GM12801 (cell line): ENCODE results near the gene TNFAIP3.

ENCODE experiments used
- CTCF ChIP-seq: IDR thresholded peaks from one replicate; pipeline ENCODE4 v1.5.1; 2011; ENCODE audit warnings: control low read depth; ENCODE audit not compliant: insufficient read length; ENCODE audit errors: extremely low read depth

The TNFAIP3 gene

GRCh38 chr6:137869549-137870307 lies 2.7 kb downstream of the TNFAIP3 start:
- TF ChIP-seq CTCF: no peak

GRCh38 chr6:137870308-137870644 lies 3.2 kb downstream of the TNFAIP3 start:
- TF ChIP-seq CTCF: no peak

GRCh38 chr6:137870744-137871247 lies 3.7 kb downstream of the TNFAIP3 start:
- TF ChIP-seq CTCF: no peak

GRCh38 chr6:137871291-137871690 lies 4.2 kb downstream of the TNFAIP3 start:
- no peak for TF ChIP-seq CTCF

- no peak for TF ChIP-seq CTCF
These were observed 4.9 kb downstream of the TNFAIP3 start for GRCh38 chr6:137871831-137872454.

GRCh38 chr6:137872581-137873115 lies 5.6 kb downstream of the TNFAIP3 start:
- no peak for TF ChIP-seq CTCF

GRCh38 chr6:137873273-137873762 lies 6.3 kb downstream of the TNFAIP3 start:
- TF ChIP-seq CTCF: no peak
